HepG2 (cell line): Measurements from ENCODE around the gene CDX2. TPM values are rescaled to one million over a fixed set of nuclear protein-coding genes. Genes with fewer than 3 reads are reported as not detected.
A peak's percentile ranks its signal among the peaks of the same experiment; 100 is the strongest.

Experiments
- AKAP8 ChIP-seq: sonication (generic); formaldehyde crosslinking; IDR thresholded peaks from 2 replicates; pipeline ENCODE4 v1.5.1; 2020; ENCODE audit warnings: mild to moderate bottlenecking, missing genetic modification reagents
- ATAD3A ChIP-seq: sonication (generic); formaldehyde crosslinking; IDR thresholded peaks from 2 replicates; pipeline ENCODE4 v1.4.0; 2020; ENCODE audit warnings: missing genetic modification reagents
- BRCA1 ChIP-seq: sonication (generic); formaldehyde crosslinking; IDR thresholded peaks from 2 replicates; pipeline ENCODE4 v1.4.0; 2020; ENCODE audit warnings: missing genetic modification reagents
- CEBPB ChIP-seq: IDR thresholded peaks from 2 replicates; pipeline ENCODE4 v1.6.1; 2011; ENCODE audit warnings: low read depth, low read length, improper control_type of control experiment, borderline replicate concordance
- HNF1B ChIP-seq: sonication (generic); formaldehyde crosslinking; IDR thresholded peaks from 2 replicates; pipeline ENCODE4 v1.5.1; 2020; ENCODE audit warnings: mild to moderate bottlenecking, moderate library complexity, missing genetic modification reagents
- KDM4B ChIP-seq: sonication (generic); formaldehyde crosslinking; IDR thresholded peaks from 2 replicates; pipeline ENCODE4 v1.4.0; 2020; ENCODE audit warnings: missing genetic modification reagents
- MBNL3 ChIP-seq: fragments of 250-450 bp; sonication (Bioruptor Pico); conservative IDR thresholded peaks from 2 replicates; pipeline ENCODE4 v1.8.0; 2022; ENCODE audit warnings: mild to moderate bottlenecking, inconsistent platforms
- MIER3 ChIP-seq: IDR thresholded peaks from 2 replicates; pipeline ENCODE4 v1.6.1; 2016; ENCODE audit warnings: missing compliant biosample characterization, borderline replicate concordance
- NFKBIZ ChIP-seq: IDR thresholded peaks from 2 replicates; pipeline ENCODE4 v1.6.1; 2018; ENCODE audit warnings: missing genetic modification reagents, missing compliant biosample characterization
- PAX8 ChIP-seq: sonication (generic); formaldehyde crosslinking; IDR thresholded peaks from 2 replicates; pipeline ENCODE4 v1.8.0; 2022; ENCODE audit warnings: mild to moderate bottlenecking, missing genetic modification reagents, borderline replicate concordance
- POLR2A ChIP-seq, 2 experiments: IDR thresholded peaks; 2 replicates each; pipeline ENCODE4 v1.6.1; 2011; ENCODE audit warnings: low read depth in 2 of 2, low read length in 2 of 2, mild to moderate bottlenecking in 1 of 2, moderate library complexity in 1 of 2; ENCODE audit not compliant: insufficient read depth in 1 of 2
- POLR2G ChIP-seq: fragments of 200-400 bp; formaldehyde crosslinking; IDR thresholded peaks from 2 replicates; pipeline ENCODE4 v1.6.1; 2018; ENCODE audit warnings: mild to moderate bottlenecking, low read depth, low read length, moderate library complexity
- TAF1 ChIP-seq: sonication (generic); formaldehyde crosslinking; IDR thresholded peaks from 2 replicates; pipeline ENCODE4 v1.4.0; 2020; ENCODE audit warnings: missing genetic modification reagents
- ZBTB42 ChIP-seq: sonication (generic); formaldehyde crosslinking; IDR thresholded peaks from 2 replicates; pipeline ENCODE4 v1.5.0; 2020; ENCODE audit warnings: mild to moderate bottlenecking, missing genetic modification reagents
- ZFP41 ChIP-seq: sonication (generic); formaldehyde crosslinking; IDR thresholded peaks from 2 replicates; pipeline ENCODE4 v1.4.0; 2020; ENCODE audit warnings: mild to moderate bottlenecking, missing genetic modification reagents, borderline replicate concordance
- ZFP62 ChIP-seq: sonication (generic); formaldehyde crosslinking; IDR thresholded peaks from 2 replicates; pipeline ENCODE4 v1.4.0; 2020; ENCODE audit warnings: missing genetic modification reagents
- ZFP90 ChIP-seq: sonication (generic); formaldehyde crosslinking; IDR thresholded peaks from 2 replicates; pipeline ENCODE4 v1.8.0; 2022; ENCODE audit warnings: missing genetic modification reagents, mild to moderate bottlenecking, inconsistent platforms, borderline replicate concordance
- ZMYM2 ChIP-seq: sonication (generic); formaldehyde crosslinking; IDR thresholded peaks from 2 replicates; pipeline ENCODE4 v1.8.0; 2022; ENCODE audit warnings: mild to moderate bottlenecking, missing genetic modification reagents
- ZNF136 ChIP-seq: sonication (generic); formaldehyde crosslinking; IDR thresholded peaks from 2 replicates; pipeline ENCODE4 v1.8.1; 2022; ENCODE audit warnings: low read depth, mild to moderate bottlenecking, moderate library complexity, missing genetic modification reagents
- ZNF326 ChIP-seq: sonication (generic); formaldehyde crosslinking; IDR thresholded peaks from 2 replicates; pipeline ENCODE4 v1.4.0; 2020; ENCODE audit warnings: missing genetic modification reagents, borderline replicate concordance
- ZNF34 ChIP-seq: sonication (generic); formaldehyde crosslinking; IDR thresholded peaks from 2 replicates; pipeline ENCODE4 v1.4.0; 2020; ENCODE audit warnings: mild to moderate bottlenecking, missing genetic modification reagents, borderline replicate concordance
- ZNF350 ChIP-seq: sonication (generic); formaldehyde crosslinking; IDR thresholded peaks from 2 replicates; pipeline ENCODE4 v1.4.0; 2020; ENCODE audit warnings: mild to moderate bottlenecking, low read depth, missing genetic modification reagents, borderline replicate concordance
- ZNF558 ChIP-seq: sonication (generic); formaldehyde crosslinking; IDR thresholded peaks from 2 replicates; pipeline ENCODE4 v1.9.0; 2022; ENCODE audit warnings: mild to moderate bottlenecking, missing genetic modification reagents, borderline replicate concordance
- ZNF580 ChIP-seq: IDR thresholded peaks from 2 replicates; pipeline ENCODE4 v1.6.1; 2016; ENCODE audit warnings: low read depth, borderline replicate concordance
- ZNF672 ChIP-seq: sonication (generic); formaldehyde crosslinking; IDR thresholded peaks from 2 replicates; pipeline ENCODE4 v1.8.1; 2022; ENCODE audit warnings: missing genetic modification reagents
- ZNF777 ChIP-seq: sonication (generic); formaldehyde crosslinking; IDR thresholded peaks from 2 replicates; pipeline ENCODE4 v1.4.0; 2020; ENCODE audit warnings: missing genetic modification reagents
- ZNF784 ChIP-seq: sonication (generic); formaldehyde crosslinking; IDR thresholded peaks from 2 replicates; pipeline ENCODE4 v1.5.1; 2020; ENCODE audit warnings: missing genetic modification reagents, mild to moderate bottlenecking, borderline replicate concordance
- ZNF839 ChIP-seq: sonication (generic); formaldehyde crosslinking; IDR thresholded peaks from 2 replicates; pipeline ENCODE4 v1.4.0; 2020; ENCODE audit warnings: missing genetic modification reagents, mild to moderate bottlenecking, borderline replicate concordance
- ZSCAN25 ChIP-seq: sonication (generic); formaldehyde crosslinking; IDR thresholded peaks from 2 replicates; pipeline ENCODE4 v1.8.0; 2022; ENCODE audit warnings: mild to moderate bottlenecking, missing genetic modification reagents
- polyA plus RNA-seq, 8 experiments: library from polyadenylated mRNA; depleted of rRNA in 3 of 8; stranded (reverse) in 7 of 8; unstranded in 1 of 8; fragments of >200 nt; fragmentation: Illumina TruSeq in 4 of 8; extraction: Trizol in 4 of 8; gene quantifications; 2 replicates each; pipeline versions ENCODE4 v1.2.1 to v1.2.3, GENCODE V29; 2011 to 2016; ENCODE audit warnings: low read depth in 4 of 8, missing spikeins in 1 of 8, mixed read lengths in 1 of 8; ENCODE audit not compliant: insufficient read depth in 1 of 8
- total RNA-seq, 5 experiments: library from RNA; depleted of rRNA; stranded (reverse); fragments of >200 nt; fragmentation: Illumina TruSeq; extraction: Trizol; gene quantifications; 2 replicates each; pipeline ENCODE4 v1.2.3, GENCODE V29; 2016; ENCODE audit warnings: low read depth in 1 of 5

The CDX2 gene
- total and polyA plus RNA-seq, 2 of the 13 experiments (the other 11 are each of a cell fraction or from before 2014, with no cell fraction given) = 0.04 TPM; not detected in 1

- TF ChIP-seq ZFP90 (CRISPR knock-in tag) = no peak
- 0 out of 2 replicates have a peak, but pooled peaks have one; percentile 29 for TF ChIP-seq ZNF34 (CRISPR knock-in tag)
- TF ChIP-seq ZNF672 (CRISPR knock-in tag) = no peak
- peak; percentile 86 for TF ChIP-seq NFKBIZ (CRISPR knock-in tag)
- TF ChIP-seq KDM4B = peak; percentile 86; the same call in 1 of the 2 replicates
- no peak for TF ChIP-seq PAX8 (CRISPR knock-in tag)
- TF ChIP-seq ZSCAN25 (CRISPR knock-in tag) = no peak
- no peak for TF ChIP-seq ZNF558
- TF ChIP-seq AKAP8 (CRISPR knock-in tag) = 0 out of 2 replicates have a peak, but pooled peaks have one; percentile 34
- TF ChIP-seq CEBPB = peak; percentile 92
- no peak; the same call in 1 of the 2 replicates for TF ChIP-seq ZNF839
- TF ChIP-seq ZNF136 (CRISPR knock-in tag) = no peak
- TF ChIP-seq ZBTB42 = no peak
- peak; percentile 68 for TF ChIP-seq POLR2G
- peak in 1 of 2 experiments; percentile 94; a peak in 2 of 4 replicates for TF ChIP-seq POLR2A (IDR thresholded peaks at IDR 0.05; ENCODE audit: insufficient read depth in 1 of 2, low read depth in 2 of 2, low read length in 2 of 2)
- no peak for TF ChIP-seq MBNL3 (CRISPR knock-in tag)
- no peak for TF ChIP-seq ZFP62
- TF ChIP-seq ZNF784 = no peak
- peak; percentile 42; the same call in 1 of the 2 replicates for TF ChIP-seq TAF1
- no peak for TF ChIP-seq ZNF580 (CRISPR knock-in tag)
- no peak for TF ChIP-seq BRCA1 (CRISPR knock-in tag)
- TF ChIP-seq ZFP41 (CRISPR knock-in tag) = no peak
- no peak for TF ChIP-seq ZNF326 (CRISPR knock-in tag)
- TF ChIP-seq MIER3 (CRISPR knock-in tag) = peak; percentile 93; the same call in 1 of the 2 replicates
- TF ChIP-seq ATAD3A (CRISPR knock-in tag) = no peak
- peak; percentile 65; the same call in 1 of the 2 replicates for TF ChIP-seq HNF1B (CRISPR knock-in tag)
- 0 out of 2 replicates have a peak, but pooled peaks have one; percentile 25 for TF ChIP-seq ZNF777 (CRISPR knock-in tag)
- peak; percentile 86 for TF ChIP-seq ZNF350 (CRISPR knock-in tag)
- no peak for TF ChIP-seq ZMYM2 (CRISPR knock-in tag)
These were observed 8.5 kb downstream of the CDX2 start (continued) for GRCh38 chr13:27960362-27961226.
